NCI-H345 (cell line): ENCODE results near the gene ADCY4.
"Not testable (repeated sequence)": the region's sequence is repeated elsewhere in the genome, so short reads cannot be mapped to it uniquely, and the experiment has no call there.

Experiments
- DNase-seq: peaks from one replicate; lab custom pipeline; 2025; lab: John Stamatoyannopoulos, UW

The ADCY4 gene

GRCh38 chr14:24366721-24367513 is 32.0 kb upstream of the ADCY4 start:
- peak; percentile 98 for DNase-seq

GRCh38 chr14:24366413-24366720 is 31.5 kb upstream of the ADCY4 start:
- DNase-seq = no peak

GRCh38 chr14:24365600-24366412 is 30.9 kb upstream of the ADCY4 start:
- peak; percentile 60 for DNase-seq

GRCh38 chr14:24364841-24365240 is 30.0 kb upstream of the ADCY4 start:
- DNase-seq = no peak

- no peak for DNase-seq
Measured at GRCh38 chr14:24363401-24363800, 28.5 kb upstream of the ADCY4 start.

GRCh38 chr14:24362241-24362960 is 27.5 kb upstream of the ADCY4 start:
- DNase-seq = no peak

GRCh38 chr14:24361326-24361725 is 26.5 kb upstream of the ADCY4 start:
- DNase-seq = no peak

- no peak for DNase-seq
Measured at GRCh38 chr14:24360281-24360680, 25.4 kb upstream of the ADCY4 start.

GRCh38 chr14:24356208-24356607 is 21.3 kb upstream of the ADCY4 start:
- no peak for DNase-seq

- no peak for DNase-seq
Measured at GRCh38 chr14:24355009-24355408, 20.1 kb upstream of the ADCY4 start.

GRCh38 chr14:24354482-24354825 is 19.6 kb upstream of the ADCY4 start:
- DNase-seq = not testable (repeated sequence)

- DNase-seq = no peak
Measured at GRCh38 chr14:24353559-24354481, 18.9 kb upstream of the ADCY4 start.

- no peak for DNase-seq
Measured at GRCh38 chr14:24351517-24351916, 16.6 kb upstream of the ADCY4 start.

- no peak for DNase-seq
Measured at GRCh38 chr14:24349742-24350141, 14.9 kb upstream of the ADCY4 start.

- DNase-seq = no peak
Measured at GRCh38 chr14:24348186-24348585, 13.3 kb upstream of the ADCY4 start.

- no peak for DNase-seq
Measured at GRCh38 chr14:24347134-24347533, 12.3 kb upstream of the ADCY4 start.

GRCh38 chr14:24343795-24344660 is 9.2 kb upstream of the ADCY4 start:
- no peak for DNase-seq

GRCh38 chr14:24342889-24343288 is 8.0 kb upstream of the ADCY4 start:
- DNase-seq = no peak

GRCh38 chr14:24340606-24341005 is 5.7 kb upstream of the ADCY4 start:
- no peak for DNase-seq

GRCh38 chr14:24339284-24340151 is 4.6 kb upstream of the ADCY4 start, which contains the start of gene RIPK3:
Gene RIPK3 (minus strand): TSS chr14:24339991. CDS start chr14:24339826, 165 bp downstream.
- DNase-seq = no peak
